ENCODE measurements around the gene EXD2.
"Not testable (repeated sequence)": the region's sequence is repeated elsewhere in the genome, so short reads cannot be mapped to it uniquely, and the experiment has no call there.

EXD2 gene

DNA sequence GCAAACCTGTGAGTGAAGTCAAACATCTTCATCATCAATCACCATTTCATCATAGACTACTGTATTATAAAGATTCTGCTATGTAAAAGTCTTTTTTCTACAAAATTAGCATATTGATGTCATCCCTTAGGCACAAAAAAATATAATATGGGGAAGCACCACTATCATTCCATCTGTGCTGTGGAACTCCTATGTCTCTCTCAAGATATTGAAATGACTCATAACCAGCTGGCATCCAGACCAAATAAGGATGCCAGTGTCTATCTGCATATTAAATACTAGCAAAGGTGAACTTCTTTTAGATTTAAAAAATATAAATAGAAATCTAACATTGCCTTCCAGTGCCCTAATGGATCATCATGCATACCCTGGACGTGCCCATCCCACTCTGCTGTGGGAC is 20.5 kb upstream of the EXD2 start:
- no peaks in the 10 kb centered on the region for H3K27me3 Mint-ChIP-seq
- no peaks in the 10 kb centered on the region for H3K36me3 Mint-ChIP-seq
- no peak overlapping the region for H3K27ac Mint-ChIP-seq
- H3K9me3 Mint-ChIP-seq (ENCODE audit: low read depth), result no peaks in the 10 kb centered on the region
- H3K4me3 Mint-ChIP-seq, result no peak overlapping the region
- H3K4me1 Mint-ChIP-seq (ENCODE audit: low read depth), result no peaks in the 10 kb centered on the region

- Mint-ChIP-seq H3K9me3 (ENCODE audit: low read depth) (no peaks in the 10 kb centered on the region), H3K4me3 (no peak overlapping the region), H3K4me1 (ENCODE audit: low read depth) (no peaks in the 10 kb centered on the region), H3K36me3 (no peaks in the 10 kb centered on the region), H3K27me3 (no peaks in the 10 kb centered on the region), H3K27ac (no peak overlapping the region)
Observed at GRCh38 chr14:69171569-69171968, 19.7 kb upstream of the EXD2 start.

DNA sequence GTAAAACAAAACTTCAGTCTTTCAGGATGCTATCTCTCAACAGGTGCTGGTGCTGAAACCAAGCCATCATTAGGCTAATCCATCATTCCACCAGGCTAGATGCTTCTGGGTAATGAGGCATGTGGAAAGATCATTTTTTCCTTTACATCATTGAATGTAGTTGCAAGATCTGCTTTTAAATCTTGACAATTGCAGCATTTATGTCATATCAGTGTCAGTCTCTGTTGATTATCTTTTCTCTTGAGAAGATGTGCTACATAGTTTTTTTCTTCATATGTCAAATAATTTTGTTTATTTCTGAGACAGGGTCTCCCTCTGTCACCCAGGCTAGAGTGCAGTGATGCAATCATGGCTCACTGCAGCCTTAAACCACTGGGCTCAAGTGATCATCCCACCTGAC is 16.2 kb upstream of the EXD2 start:
- Mint-ChIP-seq H3K9me3 (ENCODE audit: low read depth) (no peaks in the 10 kb centered on the region), H3K27ac (no peak overlapping the region), H3K4me1 (ENCODE audit: low read depth) (no peaks in the 10 kb centered on the region), H3K4me3 (no peak overlapping the region), H3K36me3 (no peaks in the 10 kb centered on the region), H3K27me3 (no peaks in the 10 kb centered on the region)

DNA sequence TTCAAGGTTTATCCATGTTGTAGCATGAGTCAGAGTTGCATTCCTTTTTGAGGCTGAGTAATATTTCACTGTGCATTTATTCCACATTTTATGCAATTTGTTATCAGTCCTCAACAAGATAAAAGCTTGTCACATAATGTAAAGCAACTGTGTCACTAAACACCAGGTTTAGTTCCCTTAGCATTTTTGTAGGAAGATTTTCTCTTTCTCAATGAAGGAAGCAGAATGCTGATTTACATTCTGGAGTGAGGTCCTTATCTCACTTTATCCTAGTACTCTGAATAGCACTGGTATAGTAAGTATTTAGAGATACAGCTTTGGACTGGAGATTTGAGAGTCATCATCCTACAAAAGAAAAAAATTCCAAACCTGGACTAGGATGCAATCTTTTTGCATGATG is 9.8 kb upstream of the EXD2 start:
- no peaks in the 10 kb centered on the region for H3K36me3 Mint-ChIP-seq
- H3K4me3 Mint-ChIP-seq, result no peak overlapping the region
- no peaks in the 10 kb centered on the region for H3K4me1 Mint-ChIP-seq (ENCODE audit: low read depth)
- no peaks in the 10 kb centered on the region for H3K27me3 Mint-ChIP-seq
- no peaks in the 10 kb centered on the region for H3K9me3 Mint-ChIP-seq (ENCODE audit: low read depth)
- no peak overlapping the region for H3K27ac Mint-ChIP-seq

- not testable (repeated sequence) for H3K36me3 Mint-ChIP-seq; H3K27me3 Mint-ChIP-seq; H3K4me3 Mint-ChIP-seq; H3K27ac Mint-ChIP-seq; H3K4me1 Mint-ChIP-seq (ENCODE audit: low read depth); H3K9me3 Mint-ChIP-seq (ENCODE audit: low read depth)
Observed at GRCh38 chr14:69182580-69182979, 8.7 kb upstream of the EXD2 start.

DNA sequence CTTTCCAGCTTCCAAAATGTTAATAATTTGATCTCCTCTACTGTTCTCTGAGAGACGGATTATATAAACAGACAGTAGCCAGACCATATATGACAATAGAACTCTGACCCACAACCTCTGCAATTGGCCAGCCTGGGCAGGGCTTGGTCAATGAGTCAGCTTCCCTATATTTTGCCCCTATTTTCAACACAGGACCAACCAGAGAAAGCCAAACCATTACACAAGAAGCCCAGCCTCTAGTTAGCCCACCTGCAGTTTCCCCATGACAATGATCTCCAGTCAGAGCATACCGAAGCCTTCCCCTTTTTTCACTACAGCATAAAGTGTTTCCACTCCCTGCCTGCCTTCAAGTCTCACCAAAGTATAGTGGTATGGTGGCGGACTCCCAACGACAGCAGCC is 7.6 kb upstream of the EXD2 start:
- Mint-ChIP-seq H3K9me3 (ENCODE audit: low read depth) (no peaks in the 10 kb centered on the region), H3K4me1 (ENCODE audit: low read depth) (no peaks in the 10 kb centered on the region), H3K36me3 (no peaks in the 10 kb centered on the region), H3K27ac (no peak overlapping the region), H3K4me3 (no peak overlapping the region), H3K27me3 (no peaks in the 10 kb centered on the region)

GRCh38 chr14:69190191-69190590 is 1.1 kb upstream of the EXD2 start:
- Mint-ChIP-seq H3K27me3 (no peaks in the 10 kb centered on the region), H3K4me3 (peak overlapping the region; percentile 92), H3K36me3 (no peaks in the 10 kb centered on the region), H3K4me1 (ENCODE audit: low read depth) (peaks cover 21% of the 10 kb centered on the region), H3K9me3 (ENCODE audit: low read depth) (no peaks in the 10 kb centered on the region), H3K27ac (peak overlapping the region; percentile 0)

DNA sequence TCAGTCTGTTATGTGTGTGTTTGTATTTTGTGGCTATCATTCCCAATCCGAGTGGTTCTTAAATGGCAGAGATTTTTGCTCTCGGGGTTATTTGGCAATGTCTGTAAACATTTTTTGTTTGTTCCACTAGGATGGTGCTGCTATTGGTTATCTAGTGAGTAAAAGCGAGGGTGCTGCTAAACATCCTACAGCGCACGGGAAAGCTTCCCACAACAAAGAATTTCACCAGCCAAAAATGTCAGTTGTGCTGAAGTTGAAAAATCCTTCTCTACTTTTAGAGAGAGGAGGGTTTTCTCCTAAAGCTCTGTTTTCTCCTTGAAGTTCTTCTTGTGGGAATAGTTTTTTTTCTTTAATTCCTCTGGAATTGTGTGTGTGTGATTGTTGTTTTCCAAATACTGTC is 2.4 kb downstream of the EXD2 start:
- peaks cover 22% of the 10 kb centered on the region for H3K4me1 Mint-ChIP-seq (ENCODE audit: low read depth)
- H3K27ac Mint-ChIP-seq, result no peak overlapping the region
- H3K27me3 Mint-ChIP-seq, result no peaks in the 10 kb centered on the region
- peak overlapping the region; percentile 43 for H3K4me3 Mint-ChIP-seq
- peaks cover 2% of the 10 kb centered on the region for H3K36me3 Mint-ChIP-seq
- no peaks in the 10 kb centered on the region for H3K9me3 Mint-ChIP-seq (ENCODE audit: low read depth)

DNA sequence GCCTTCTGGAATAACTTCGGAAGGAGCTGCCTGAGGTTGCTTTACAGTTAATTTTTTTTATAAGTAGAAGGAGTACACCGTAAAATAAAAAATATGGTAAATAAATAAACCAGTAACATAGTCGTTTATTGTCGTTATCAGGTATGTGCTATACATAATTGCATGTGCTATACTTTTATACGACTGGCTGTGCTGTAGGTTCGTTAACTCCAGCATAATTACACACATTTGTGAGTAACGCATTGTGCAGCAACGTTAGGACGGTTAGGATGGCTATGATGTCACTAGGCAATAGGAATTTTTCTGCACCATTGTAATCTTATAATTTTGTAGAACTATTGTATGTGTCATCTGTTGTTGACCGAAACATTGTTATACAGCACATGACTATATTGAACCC is 8.5 kb downstream of the EXD2 start:
- no peak overlapping the region for H3K4me3 Mint-ChIP-seq

DNA sequence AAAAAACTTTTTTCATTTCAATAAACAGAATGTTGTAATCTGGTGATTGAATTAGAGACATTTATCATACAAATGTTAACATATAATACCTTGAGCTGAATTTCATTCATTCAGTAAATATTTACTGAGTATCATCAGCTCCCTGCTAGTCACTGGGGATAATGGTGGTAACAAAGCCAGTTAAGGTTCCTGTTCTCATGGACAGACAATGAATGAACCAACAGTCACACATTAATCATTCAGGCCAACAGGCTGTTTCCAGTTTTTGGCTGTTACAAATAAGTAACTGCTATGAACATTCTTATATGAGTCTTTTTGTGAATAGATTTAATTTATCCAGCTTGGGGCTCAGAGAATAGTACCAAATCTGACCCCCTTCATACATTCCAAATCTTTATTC is 13.5 kb downstream of the EXD2 start:
- Mint-ChIP-seq H3K4me1 (ENCODE audit: low read depth) (no peaks in the 10 kb centered on the region), H3K27ac (no peak overlapping the region), H3K9me3 (ENCODE audit: low read depth) (no peaks in the 10 kb centered on the region), H3K4me3 (no peak overlapping the region), H3K36me3 (no peaks in the 10 kb centered on the region), H3K27me3 (no peaks in the 10 kb centered on the region)

More for the DNA sequence above, 8.5 kb downstream of the EXD2 start:
- Mint-ChIP-seq H3K4me1 (ENCODE audit: low read depth) (peaks cover 2% of the 10 kb centered on the region), H3K27ac (no peak overlapping the region), H3K27me3 (no peaks in the 10 kb centered on the region), H3K36me3 (peaks cover 2% of the 10 kb centered on the region), H3K9me3 (ENCODE audit: low read depth) (no peaks in the 10 kb centered on the region)

DNA sequence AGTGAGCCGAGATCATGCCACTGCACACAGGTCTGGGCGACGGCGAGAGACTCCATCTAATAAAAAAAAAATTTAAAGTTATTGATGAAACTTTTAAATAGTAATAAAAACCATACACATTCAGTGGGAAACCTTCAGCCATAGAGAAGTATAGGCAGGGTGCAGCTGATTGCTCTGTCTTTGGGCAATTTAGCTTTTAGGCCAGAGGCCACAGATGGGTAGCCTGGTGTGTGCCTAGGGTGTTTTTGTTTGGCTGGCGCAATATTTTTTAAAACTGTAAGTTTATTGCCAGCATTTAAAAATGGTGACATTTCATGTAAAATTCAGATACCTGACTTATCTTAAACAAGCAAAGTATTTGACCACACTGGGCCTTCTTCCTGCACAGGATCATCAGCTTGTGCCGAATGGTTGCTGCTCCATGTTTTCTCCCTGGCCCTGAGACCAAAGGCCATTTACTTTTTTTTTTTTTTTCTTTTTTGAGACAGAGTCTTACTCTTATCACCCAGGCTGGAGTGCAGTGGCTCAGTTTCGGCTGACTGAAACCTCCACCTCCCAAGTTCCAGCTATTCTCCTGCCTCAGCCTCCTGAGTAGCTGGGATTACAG is 16.2 kb downstream of the EXD2 start:
- no peaks in the 10 kb centered on the region for H3K9me3 Mint-ChIP-seq (ENCODE audit: low read depth)

GRCh38 chr14:69208666-69209065 is 17.4 kb downstream of the EXD2 start:
- Mint-ChIP-seq H3K27me3 (no peaks in the 10 kb centered on the region), H3K36me3 (no peaks in the 10 kb centered on the region), H3K4me3 (no peak overlapping the region), H3K4me1 (ENCODE audit: low read depth) (no peaks in the 10 kb centered on the region), H3K27ac (no peak overlapping the region), H3K9me3 (ENCODE audit: low read depth) (no peaks in the 10 kb centered on the region)

More for the DNA sequence above, 16.2 kb downstream of the EXD2 start:
- H3K4me1 Mint-ChIP-seq (ENCODE audit: low read depth), result no peaks in the 10 kb centered on the region
- no peaks in the 10 kb centered on the region for H3K36me3 Mint-ChIP-seq
- no peak overlapping the region for H3K4me3 Mint-ChIP-seq
- no peak overlapping the region for H3K27ac Mint-ChIP-seq
- H3K27me3 Mint-ChIP-seq, result no peaks in the 10 kb centered on the region

DNA sequence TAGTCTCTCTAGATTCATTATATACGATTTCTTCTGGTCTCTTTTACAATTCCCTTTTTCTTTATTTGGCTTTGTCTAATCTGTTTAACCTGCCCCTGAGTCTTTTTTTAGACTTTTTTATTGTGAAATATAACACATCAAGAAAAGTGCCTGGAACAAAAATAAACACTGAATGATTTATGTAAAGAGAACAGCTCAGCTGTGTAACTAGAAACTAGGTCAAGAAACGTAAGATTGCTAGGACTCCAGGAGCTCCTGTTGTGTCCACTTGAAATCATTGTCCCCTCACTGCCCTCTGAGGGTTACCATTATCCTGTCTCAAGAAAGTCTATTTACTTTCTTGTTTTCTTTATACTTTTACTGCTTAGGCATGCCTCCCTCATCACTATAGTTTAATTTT is 23.1 kb downstream of the EXD2 start:
- Mint-ChIP-seq H3K9me3 (ENCODE audit: low read depth) (no peaks in the 10 kb centered on the region), H3K4me1 (ENCODE audit: low read depth) (peaks cover 2% of the 10 kb centered on the region), H3K36me3 (peaks cover 15% of the 10 kb centered on the region), H3K4me3 (no peak overlapping the region), H3K27me3 (no peaks in the 10 kb centered on the region), H3K27ac (no peak overlapping the region)

DNA sequence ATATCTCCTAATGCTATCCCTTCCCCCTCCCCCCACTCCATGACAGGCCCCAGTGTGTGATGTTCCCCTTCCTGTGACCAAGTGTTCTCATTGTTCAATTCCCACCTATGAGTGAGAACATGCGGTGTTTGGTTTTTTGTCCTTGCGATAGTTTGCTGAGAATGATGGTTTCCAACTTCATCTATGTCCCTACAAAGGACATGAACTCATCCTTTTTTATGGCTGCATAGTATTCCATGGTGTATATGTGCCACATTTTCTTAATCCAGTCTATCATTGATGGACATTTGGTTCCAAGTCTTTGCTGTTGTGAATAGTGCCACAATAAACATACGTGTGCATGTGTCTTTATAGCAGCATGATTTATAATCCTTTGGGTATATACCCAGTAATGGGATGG is 26.4 kb downstream of the EXD2 start:
- not testable (repeated sequence) for H3K27me3 Mint-ChIP-seq; H3K9me3 Mint-ChIP-seq (ENCODE audit: low read depth); H3K4me1 Mint-ChIP-seq (ENCODE audit: low read depth); H3K27ac Mint-ChIP-seq; H3K4me3 Mint-ChIP-seq
- peaks cover 20% of the 10 kb centered on the region for H3K36me3 Mint-ChIP-seq

GRCh38 chr14:69224946-69225345 is 33.6 kb downstream of the EXD2 start:
- no peaks in the 10 kb centered on the region for H3K4me1 Mint-ChIP-seq (ENCODE audit: low read depth)
- H3K27ac Mint-ChIP-seq, result no peak overlapping the region
- no peak overlapping the region for H3K4me3 Mint-ChIP-seq
- no peaks in the 10 kb centered on the region for H3K9me3 Mint-ChIP-seq (ENCODE audit: low read depth)
- H3K27me3 Mint-ChIP-seq, result no peaks in the 10 kb centered on the region
- peaks cover 5% of the 10 kb centered on the region for H3K36me3 Mint-ChIP-seq

- Mint-ChIP-seq H3K36me3 (peaks cover 5% of the 10 kb centered on the region), H3K27ac (no peak overlapping the region), H3K27me3 (no peaks in the 10 kb centered on the region), H3K4me3 (no peak overlapping the region), H3K4me1 (ENCODE audit: low read depth) (no peaks in the 10 kb centered on the region), H3K9me3 (ENCODE audit: low read depth) (no peaks in the 10 kb centered on the region)
Observed at GRCh38 chr14:69226178-69226577, 34.9 kb downstream of the EXD2 start.
